IPS DF 6.9 (cell line): Measurements from ENCODE around the gene PPP4C.
"Not testable (repeated sequence)": the region's sequence is repeated elsewhere in the genome, so short reads cannot be mapped to it uniquely, and the experiment has no call there.

Experiments
- DNase-seq: peaks from one replicate; pipeline ENCODE4 v3.0.0-alpha.2; 2013; ENCODE audit warnings: low read depth, low spot score
- H3K27ac ChIP-seq: one replicate; pipeline ENCODE4 v1.5.1; 2013; ENCODE audit warnings: low read length, control low read depth
- H3K27me3 ChIP-seq: 2 replicates; pipeline ENCODE4 v1.6.1; 2013; ENCODE audit warnings: mild to moderate bottlenecking, low read length; ENCODE audit not compliant: control insufficient read depth, insufficient read depth
- H3K36me3 ChIP-seq: 2 replicates; pipeline ENCODE4 v1.6.1; 2013; ENCODE audit warnings: low read length; ENCODE audit not compliant: control insufficient read depth, insufficient read depth
- H3K4me1 ChIP-seq: 2 replicates; pipeline ENCODE4 v1.6.1; 2013; ENCODE audit warnings: low read length; ENCODE audit not compliant: control insufficient read depth, insufficient read depth
- H3K4me3 ChIP-seq: 2 replicates; pipeline ENCODE4 v1.5.1; 2013; ENCODE audit warnings: mild to moderate bottlenecking, low read length
- H3K9me3 ChIP-seq: 2 replicates; pipeline ENCODE4 v1.6.1; 2013; ENCODE audit warnings: low read length, inconsistent platforms; ENCODE audit not compliant: control insufficient read depth, insufficient read depth
- WGBS: extraction: QIAGEN DNeasy Blood & Tissue Kit; methylation state at CpG from one replicate; pipeline ENCODE4 v1.1.7; 2013; ENCODE audit warnings: mixed read lengths, missing lambda C conversion rate; ENCODE audit not compliant: insufficient read length, insufficient coverage; 5-methylcytosine and 5-hydroxymethylcytosine counted together

PPP4C gene

GRCh38 chr16:30040221-30040620 lies 35.6 kb upstream of the PPP4C start:
- no CpG with 5 or more reads among the region's 5 CpGs for WGBS
- no peaks in the 10 kb centered on the region; the same call in 1 of the 2 replicates for H3K4me1 ChIP-seq
- H3K9me3 ChIP-seq: no peaks in the 10 kb centered on the region
- H3K27me3 ChIP-seq: no peaks in the 10 kb centered on the region
- no peak overlapping the region for H3K27ac ChIP-seq
- H3K4me3 ChIP-seq: no peak overlapping the region
- no peaks in the 10 kb centered on the region for H3K36me3 ChIP-seq
- DNase-seq: no peak

GRCh38 chr16:30040690-30041089 lies 35.1 kb upstream of the PPP4C start:
- H3K4me3 ChIP-seq, H3K9me3 ChIP-seq, H3K36me3 ChIP-seq, H3K4me1 ChIP-seq, H3K27ac ChIP-seq, DNase-seq, H3K27me3 ChIP-seq: not testable (repeated sequence)
- WGBS: no CpG with 5 or more reads among the region's 5 CpGs

GRCh38 chr16:30041841-30042240 lies 34.0 kb upstream of the PPP4C start:
- H3K4me3 ChIP-seq: no peak overlapping the region
- DNase-seq: no peak
- no peaks in the 10 kb centered on the region for H3K27me3 ChIP-seq
- WGBS: no CpG with 5 or more reads among the region's 5 CpGs
- H3K36me3 ChIP-seq: no peaks in the 10 kb centered on the region
- no peak overlapping the region for H3K27ac ChIP-seq
- no peaks in the 10 kb centered on the region for H3K9me3 ChIP-seq
- H3K4me1 ChIP-seq: no peaks in the 10 kb centered on the region

GRCh38 chr16:30046178-30046577 lies 29.6 kb upstream of the PPP4C start:
- no peak for DNase-seq
- H3K4me1 ChIP-seq: no peaks in the 10 kb centered on the region
- no peaks in the 10 kb centered on the region for H3K36me3 ChIP-seq
- no peaks in the 10 kb centered on the region for H3K27me3 ChIP-seq
- no peaks in the 10 kb centered on the region for H3K9me3 ChIP-seq
- H3K4me3 ChIP-seq: no peak overlapping the region
- no CpG with 5 or more reads among the region's 8 CpGs for WGBS
- H3K27ac ChIP-seq: no peak overlapping the region

GRCh38 chr16:30046588-30046987 lies 29.2 kb upstream of the PPP4C start:
- H3K4me3 ChIP-seq: no peak overlapping the region
- DNase-seq: no peak
- no peak overlapping the region for H3K27ac ChIP-seq
- no peaks in the 10 kb centered on the region for H3K4me1 ChIP-seq
- no peaks in the 10 kb centered on the region for H3K27me3 ChIP-seq
- no CpG with 5 or more reads among the region's 1 CpG for WGBS
- H3K36me3 ChIP-seq: no peaks in the 10 kb centered on the region
- no peaks in the 10 kb centered on the region for H3K9me3 ChIP-seq

- H3K9me3 ChIP-seq: no peaks in the 10 kb centered on the region
- H3K4me1 ChIP-seq: no peaks in the 10 kb centered on the region
- no peak overlapping the region for H3K4me3 ChIP-seq
- WGBS: no CpG with 5 or more reads among the region's 8 CpGs
- no peak overlapping the region for H3K27ac ChIP-seq
- no peak for DNase-seq
- H3K36me3 ChIP-seq: no peaks in the 10 kb centered on the region
- H3K27me3 ChIP-seq: no peaks in the 10 kb centered on the region
These were observed 25.9 kb upstream of the PPP4C start for GRCh38 chr16:30049871-30050270.

- Histone ChIP-seq H3K27me3 (no peaks in the 10 kb centered on the region), H3K4me1 (no peaks in the 10 kb centered on the region), H3K36me3 (no peaks in the 10 kb centered on the region), H3K4me3 (no peak overlapping the region), H3K27ac (no peak overlapping the region), H3K9me3 (no peaks in the 10 kb centered on the region)
- WGBS: no CpG with 5 or more reads among the region's 3 CpGs
- no peak for DNase-seq
These were observed 24.3 kb upstream of the PPP4C start for GRCh38 chr16:30051518-30051917.

GRCh38 chr16:30052671-30053372 lies 23.0 kb upstream of the PPP4C start:
- no peak for DNase-seq
- H3K9me3 ChIP-seq: no peaks in the 10 kb centered on the region
- no peaks in the 10 kb centered on the region for H3K27me3 ChIP-seq
- no peaks in the 10 kb centered on the region for H3K4me1 ChIP-seq
- H3K27ac ChIP-seq: no peak overlapping the region
- no CpG with 5 or more reads among the region's 58 CpGs for WGBS
- no peaks in the 10 kb centered on the region for H3K36me3 ChIP-seq
- H3K4me3 ChIP-seq: peak overlapping the region; percentile 69; the same call in 1 of the 2 replicates

GRCh38 chr16:30053376-30054015 lies 22.3 kb upstream of the PPP4C start:
- H3K27ac ChIP-seq: no peak overlapping the region
- H3K4me3 ChIP-seq: peak overlapping the region; percentile 69; the same call in 1 of the 2 replicates
- no CpG with 5 or more reads among the region's 19 CpGs for WGBS
- no peak for DNase-seq
- H3K36me3 ChIP-seq: no peaks in the 10 kb centered on the region
- no peaks in the 10 kb centered on the region for H3K4me1 ChIP-seq
- no peaks in the 10 kb centered on the region for H3K27me3 ChIP-seq
- H3K9me3 ChIP-seq: no peaks in the 10 kb centered on the region

GRCh38 chr16:30054451-30054850 lies 21.3 kb upstream of the PPP4C start:
- WGBS: no CpG with 5 or more reads among the region's 8 CpGs

More at GRCh38 chr16:30054451-30054850, 21.3 kb upstream of the PPP4C start:
- Histone ChIP-seq H3K27ac (no peak overlapping the region), H3K9me3 (no peaks in the 10 kb centered on the region), H3K36me3 (no peaks in the 10 kb centered on the region), H3K4me1 (no peaks in the 10 kb centered on the region), H3K27me3 (no peaks in the 10 kb centered on the region), H3K4me3 (no peak overlapping the region)
- no peak for DNase-seq
